Esophagus muscularis mucosa (tissue), 4 donors: ENCODE results near the gene CD1B.

Experiments
- CTCF ChIP-seq, 3 experiments: fragments of 200-600 bp in 2 of 3; fragments of 450-650 bp in 1 of 3; sonication (generic) in 2 of 3; IDR thresholded peaks; one replicate each; pipeline ENCODE4 v1.5.1; 2017 to 2019; ENCODE audit warnings: antibody characterized with exemption in 3 of 3, mild to moderate bottlenecking in 2 of 3, moderate library complexity in 1 of 3
- EP300 ChIP-seq: sonication (generic); formaldehyde crosslinking; IDR thresholded peaks from one replicate; pipeline ENCODE4 v1.6.1; 2017; ENCODE audit warnings: antibody characterized with exemption
- POLR2A ChIP-seq: fragments of 450-650 bp; IDR thresholded peaks from one replicate; pipeline ENCODE4 v1.6.1; 2017; ENCODE audit warnings: antibody characterized with exemption, moderate library complexity, mild to moderate bottlenecking, low read depth
- POLR2AphosphoS5 ChIP-seq, 2 donors: sonication (generic); formaldehyde crosslinking; IDR thresholded peaks; one replicate each; pipeline ENCODE4 v1.6.1; 2017; ENCODE audit warnings: antibody characterized with exemption in 2 of 2

GRCh38 chr1:158329733-158330132, 1.6 kb downstream of the CD1B start:
- TF ChIP-seq POLR2AphosphoS5 (IDR thresholded peaks at IDR 0.05) (no peak), POLR2A (no peak), CTCF (IDR thresholded peaks at IDR 0.05) (no peak), EP300 (no peak)
